Osteocyte (in vitro differentiated cells): ENCODE results near the gene ATP2C1. TPM values are rescaled to one million over a fixed set of nuclear protein-coding genes. Genes with fewer than 3 reads are reported as not detected.
A peak's percentile ranks its signal among the peaks of the same experiment; 100 is the strongest.

Experiments used
- DNase-seq: peaks from one replicate; pipeline ENCODE4 v3.0.0; 2021; ENCODE audit warnings: mixed read lengths; ENCODE audit not compliant: unreplicated experiment; ENCODE audit errors: extremely low spot score
- H3K27ac Mint-ChIP-seq: one replicate; pipeline ENCODE4 v1.8.0; 2021; ENCODE audit warnings: mild to moderate bottlenecking, mixed read lengths; ENCODE audit not compliant: unreplicated experiment
- H3K27me3 Mint-ChIP-seq: one replicate; pipeline ENCODE4 v1.8.0; 2021; ENCODE audit warnings: mixed read lengths; ENCODE audit not compliant: unreplicated experiment
- H3K36me3 Mint-ChIP-seq: one replicate; pipeline ENCODE4 v1.8.0; 2021; ENCODE audit warnings: mixed read lengths; ENCODE audit not compliant: unreplicated experiment
- H3K4me1 Mint-ChIP-seq: one replicate; pipeline ENCODE4 v1.8.0; 2021; ENCODE audit warnings: mixed read lengths; ENCODE audit not compliant: unreplicated experiment
- H3K4me3 Mint-ChIP-seq: one replicate; pipeline ENCODE4 v1.8.0; 2021; ENCODE audit warnings: mild to moderate bottlenecking, moderate library complexity, mixed read lengths; ENCODE audit not compliant: unreplicated experiment
- H3K9me3 Mint-ChIP-seq: one replicate; pipeline ENCODE4 v1.8.0; 2021; ENCODE audit warnings: mixed read lengths; ENCODE audit not compliant: unreplicated experiment
- total RNA-seq: library from RNA; stranded (reverse); gene quantifications from 2 replicates; pipeline ENCODE4 v1.2.1, GENCODE V29; 2021
- TF ChIP-seq, protein P1 (sequence below): fragments of 200-600 bp; sonication (generic); IDR thresholded peaks from 2 replicates; pipeline ENCODE4 v1.5.0; 2021; ENCODE audit warnings: antibody characterized with exemption, mild to moderate bottlenecking, moderate library complexity

ATP2C1 gene
- total RNA-seq, 1 donor from 2014 or later = 68.3 TPM

DNA sequence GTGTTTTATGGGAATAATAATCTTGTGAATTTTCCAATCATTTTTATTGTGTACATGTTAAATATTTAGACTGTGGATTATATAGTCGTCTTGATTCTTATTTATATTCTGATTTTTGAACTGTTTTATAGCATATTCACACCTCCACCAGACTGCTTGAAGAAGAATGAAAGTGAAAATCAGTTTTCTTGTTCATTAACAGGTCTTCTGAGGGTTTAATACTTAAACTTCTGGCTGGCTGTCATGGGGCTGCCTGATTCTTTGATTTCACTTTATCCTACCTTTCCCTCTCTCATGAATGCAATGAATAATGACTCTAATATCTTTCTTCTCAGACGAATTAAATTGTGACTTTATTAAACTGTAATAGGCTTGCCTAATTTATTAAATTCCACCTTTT is 56.2 kb downstream of the ATP2C1 start:
- peaks cover 5% of the 10 kb centered on the region for H3K9me3 Mint-ChIP-seq
- H3K4me3 Mint-ChIP-seq = no peak overlapping the region
- peaks cover 19% of the 10 kb centered on the region for H3K4me1 Mint-ChIP-seq
- H3K36me3 Mint-ChIP-seq = peaks cover 44% of the 10 kb centered on the region
- H3K27ac Mint-ChIP-seq = peak overlapping the region; percentile 61
- no peak for DNase-seq
- TF ChIP-seq, protein P1, sequence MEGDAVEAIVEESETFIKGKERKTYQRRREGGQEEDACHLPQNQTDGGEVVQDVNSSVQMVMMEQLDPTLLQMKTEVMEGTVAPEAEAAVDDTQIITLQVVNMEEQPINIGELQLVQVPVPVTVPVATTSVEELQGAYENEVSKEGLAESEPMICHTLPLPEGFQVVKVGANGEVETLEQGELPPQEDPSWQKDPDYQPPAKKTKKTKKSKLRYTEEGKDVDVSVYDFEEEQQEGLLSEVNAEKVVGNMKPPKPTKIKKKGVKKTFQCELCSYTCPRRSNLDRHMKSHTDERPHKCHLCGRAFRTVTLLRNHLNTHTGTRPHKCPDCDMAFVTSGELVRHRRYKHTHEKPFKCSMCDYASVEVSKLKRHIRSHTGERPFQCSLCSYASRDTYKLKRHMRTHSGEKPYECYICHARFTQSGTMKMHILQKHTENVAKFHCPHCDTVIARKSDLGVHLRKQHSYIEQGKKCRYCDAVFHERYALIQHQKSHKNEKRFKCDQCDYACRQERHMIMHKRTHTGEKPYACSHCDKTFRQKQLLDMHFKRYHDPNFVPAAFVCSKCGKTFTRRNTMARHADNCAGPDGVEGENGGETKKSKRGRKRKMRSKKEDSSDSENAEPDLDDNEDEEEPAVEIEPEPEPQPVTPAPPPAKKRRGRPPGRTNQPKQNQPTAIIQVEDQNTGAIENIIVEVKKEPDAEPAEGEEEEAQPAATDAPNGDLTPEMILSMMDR = no peak
- no peaks in the 10 kb centered on the region for H3K27me3 Mint-ChIP-seq

DNA sequence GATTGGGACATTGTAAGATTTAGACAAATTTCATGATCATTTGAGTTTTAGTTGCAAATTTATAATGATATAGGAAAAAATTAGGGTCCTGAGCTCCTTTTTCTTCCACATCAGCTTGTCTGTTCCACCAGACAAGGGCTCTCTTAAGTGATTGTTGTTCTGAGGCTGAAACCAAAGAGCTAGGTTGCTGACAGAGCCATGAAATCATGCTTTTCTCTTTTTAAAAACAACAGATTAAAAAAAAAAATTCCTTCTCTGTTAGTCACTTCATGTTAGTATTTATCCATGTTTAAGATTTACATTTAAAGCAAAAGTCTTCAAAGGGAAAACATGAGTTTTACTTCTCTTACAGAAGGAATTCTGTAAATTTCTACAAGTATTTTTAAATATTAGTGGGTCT is 56.8 kb downstream of the ATP2C1 start:
- H3K27ac Mint-ChIP-seq = peak overlapping the region; percentile 61
- H3K9me3 Mint-ChIP-seq = peaks cover 5% of the 10 kb centered on the region
- DNase-seq = no peak
- peaks cover 44% of the 10 kb centered on the region for H3K36me3 Mint-ChIP-seq
- H3K27me3 Mint-ChIP-seq = no peaks in the 10 kb centered on the region
- TF ChIP-seq, protein P1 = no peak
- H3K4me3 Mint-ChIP-seq = no peak overlapping the region
- H3K4me1 Mint-ChIP-seq = peaks cover 21% of the 10 kb centered on the region

DNA sequence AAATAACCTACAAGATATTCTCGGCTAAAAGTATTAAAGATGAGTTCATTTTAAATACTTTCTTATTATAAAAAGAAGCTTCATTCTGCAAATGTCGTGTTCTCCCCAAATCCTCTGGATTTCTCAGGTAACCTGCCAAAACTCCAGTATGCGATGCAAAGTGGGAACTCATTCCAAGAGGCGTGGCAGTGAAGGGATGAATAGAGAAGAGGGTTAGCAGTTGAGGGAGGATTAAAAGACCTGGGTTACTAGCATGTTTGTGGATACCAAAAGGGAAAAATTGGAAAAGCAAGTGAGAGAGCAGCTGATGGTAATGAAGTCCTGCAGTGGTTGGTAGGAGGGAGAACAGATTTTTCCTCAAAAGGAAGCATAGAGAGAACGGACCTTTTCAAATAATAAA is 61.6 kb downstream of the ATP2C1 start:
- Mint-ChIP-seq H3K27ac (no peak overlapping the region), H3K36me3 (peaks cover 30% of the 10 kb centered on the region), H3K4me1 (peaks cover 15% of the 10 kb centered on the region), H3K27me3 (no peaks in the 10 kb centered on the region), H3K9me3 (no peaks in the 10 kb centered on the region), H3K4me3 (no peak overlapping the region)
- DNase-seq = no peak
- TF ChIP-seq, protein P1 = no peak

DNA sequence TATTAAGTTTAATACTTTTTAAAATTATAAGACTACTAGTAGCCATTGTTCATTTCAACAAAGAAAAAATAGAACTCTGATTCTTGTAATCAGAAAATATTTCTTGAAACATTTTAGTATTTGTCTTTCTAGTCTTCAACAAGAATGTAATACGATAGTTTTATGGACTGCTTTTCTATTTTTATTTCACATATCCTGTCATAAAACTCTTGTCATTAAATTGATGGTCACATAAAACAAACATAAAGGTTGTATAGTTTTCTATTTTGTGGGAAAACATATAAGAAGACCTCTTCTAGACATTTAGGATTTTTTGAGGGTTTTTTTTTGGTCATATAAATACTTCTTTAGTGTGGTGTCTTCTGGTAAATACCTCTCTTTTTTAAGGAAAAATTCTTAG is 62.4 kb downstream of the ATP2C1 start:
- no peaks in the 10 kb centered on the region for H3K27me3 Mint-ChIP-seq
- H3K4me1 Mint-ChIP-seq = peaks cover 9% of the 10 kb centered on the region
- no peaks in the 10 kb centered on the region for H3K9me3 Mint-ChIP-seq
- no peak overlapping the region for H3K4me3 Mint-ChIP-seq
- TF ChIP-seq, protein P1 = no peak
- peaks cover 36% of the 10 kb centered on the region for H3K36me3 Mint-ChIP-seq
- DNase-seq = no peak
- no peak overlapping the region for H3K27ac Mint-ChIP-seq

DNA sequence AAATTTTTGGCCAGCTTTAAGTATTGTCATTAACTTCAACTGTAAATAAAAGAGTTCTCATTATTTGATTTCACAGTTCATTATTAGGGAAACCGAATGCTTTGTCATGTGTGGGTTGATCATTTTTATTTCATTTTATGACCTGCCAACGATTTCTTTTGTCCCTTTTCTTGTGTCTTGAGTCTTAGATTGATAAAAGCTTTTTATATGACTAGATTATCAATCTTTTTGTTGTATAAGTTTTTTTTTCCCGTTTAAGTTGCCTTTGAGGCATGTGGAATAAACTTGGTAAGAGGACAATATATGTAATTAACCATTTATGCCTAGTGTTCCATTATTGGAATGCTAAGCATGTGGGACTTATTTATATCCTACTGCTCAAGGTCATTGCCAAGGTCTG is 62.8 kb downstream of the ATP2C1 start:
- TF ChIP-seq, protein P1 = no peak
- H3K27ac Mint-ChIP-seq = no peak overlapping the region
- no peaks in the 10 kb centered on the region for H3K27me3 Mint-ChIP-seq
- no peaks in the 10 kb centered on the region for H3K9me3 Mint-ChIP-seq
- peaks cover 8% of the 10 kb centered on the region for H3K4me1 Mint-ChIP-seq
- peaks cover 39% of the 10 kb centered on the region for H3K36me3 Mint-ChIP-seq
- DNase-seq = no peak
- H3K4me3 Mint-ChIP-seq = no peak overlapping the region
